ENCODE measurements around the gene ARSJ.

GRCh38 chr4:113899271-113900070 lies 80.0 kb downstream of the ARSJ start:
- TF ChIP-seq, protein P1, sequence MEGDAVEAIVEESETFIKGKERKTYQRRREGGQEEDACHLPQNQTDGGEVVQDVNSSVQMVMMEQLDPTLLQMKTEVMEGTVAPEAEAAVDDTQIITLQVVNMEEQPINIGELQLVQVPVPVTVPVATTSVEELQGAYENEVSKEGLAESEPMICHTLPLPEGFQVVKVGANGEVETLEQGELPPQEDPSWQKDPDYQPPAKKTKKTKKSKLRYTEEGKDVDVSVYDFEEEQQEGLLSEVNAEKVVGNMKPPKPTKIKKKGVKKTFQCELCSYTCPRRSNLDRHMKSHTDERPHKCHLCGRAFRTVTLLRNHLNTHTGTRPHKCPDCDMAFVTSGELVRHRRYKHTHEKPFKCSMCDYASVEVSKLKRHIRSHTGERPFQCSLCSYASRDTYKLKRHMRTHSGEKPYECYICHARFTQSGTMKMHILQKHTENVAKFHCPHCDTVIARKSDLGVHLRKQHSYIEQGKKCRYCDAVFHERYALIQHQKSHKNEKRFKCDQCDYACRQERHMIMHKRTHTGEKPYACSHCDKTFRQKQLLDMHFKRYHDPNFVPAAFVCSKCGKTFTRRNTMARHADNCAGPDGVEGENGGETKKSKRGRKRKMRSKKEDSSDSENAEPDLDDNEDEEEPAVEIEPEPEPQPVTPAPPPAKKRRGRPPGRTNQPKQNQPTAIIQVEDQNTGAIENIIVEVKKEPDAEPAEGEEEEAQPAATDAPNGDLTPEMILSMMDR (conservative IDR thresholded peaks at IDR 0.05; ENCODE audit: low read length) = no peak
- no peak for TF ChIP-seq EZH2phosphoT487 (IDR thresholded peaks at IDR 0.05; ENCODE audit: borderline replicate concordance)
